Type B pancreatic cell (in vitro differentiated cells): ENCODE measurements around the gene METTL15. TPM values are rescaled to one million over a fixed set of nuclear protein-coding genes. Genes with fewer than 3 reads are reported as not detected.

ENCODE experiments used
- DNase-seq: peaks from one replicate; pipeline ENCODE4 v3.0.0; 2021; ENCODE audit warnings: mixed read lengths; ENCODE audit not compliant: unreplicated experiment; ENCODE audit errors: extremely low spot score
- H3K27ac Mint-ChIP-seq: 2 replicates; pipeline ENCODE4 v1.8.0; 2021; ENCODE audit warnings: mild to moderate bottlenecking, mixed read lengths
- H3K27me3 Mint-ChIP-seq: 2 replicates; pipeline ENCODE4 v1.8.0; 2021; ENCODE audit warnings: mixed read lengths
- H3K36me3 Mint-ChIP-seq: 2 replicates; pipeline ENCODE4 v1.8.0; 2021; ENCODE audit warnings: mixed read lengths
- H3K4me1 Mint-ChIP-seq: one replicate; pipeline ENCODE4 v1.8.0; 2021; ENCODE audit warnings: mixed read lengths; ENCODE audit not compliant: unreplicated experiment
- H3K4me3 Mint-ChIP-seq: 2 replicates; pipeline ENCODE4 v1.8.0; 2021; ENCODE audit warnings: mild to moderate bottlenecking, mixed read lengths
- H3K9me3 Mint-ChIP-seq: 2 replicates; pipeline ENCODE4 v1.8.0; 2021; ENCODE audit warnings: mixed read lengths
- CTCF ChIP-seq: fragments of 200-600 bp; sonication (generic); conservative IDR thresholded peaks from 2 replicates; pipeline ENCODE4 v1.5.0; 2021; ENCODE audit warnings: antibody characterized with exemption, mild to moderate bottlenecking
- total RNA-seq: library from RNA; stranded (reverse); gene quantifications from 2 replicates; pipeline ENCODE4 v1.2.1, GENCODE V29; 2021; ENCODE audit warnings: low replicate concordance

METTL15 gene
- total RNA-seq, 1 donor from 2014 or later: 13.4 TPM

GRCh38 chr11:28137366-28137765 is 29.2 kb downstream of the METTL15 start:
- H3K4me3 Mint-ChIP-seq: no peak overlapping the region
- no peak for TF ChIP-seq CTCF

GRCh38 chr11:28137832-28138231 is 29.6 kb downstream of the METTL15 start:
- H3K4me1 Mint-ChIP-seq: no peaks in the 10 kb centered on the region
- DNase-seq: no peak
- no peak overlapping the region for H3K27ac Mint-ChIP-seq
- peaks cover 40% of the 10 kb centered on the region for H3K36me3 Mint-ChIP-seq
- H3K27me3 Mint-ChIP-seq: no peaks in the 10 kb centered on the region
- H3K4me3 Mint-ChIP-seq: no peak overlapping the region
- peaks cover 10% of the 10 kb centered on the region for H3K9me3 Mint-ChIP-seq
- TF ChIP-seq CTCF: no peak

More at GRCh38 chr11:28137366-28137765, 29.2 kb downstream of the METTL15 start:
- Mint-ChIP-seq H3K9me3 (peaks cover 10% of the 10 kb centered on the region), H3K36me3 (peaks cover 40% of the 10 kb centered on the region), H3K4me1 (no peaks in the 10 kb centered on the region), H3K27me3 (no peaks in the 10 kb centered on the region), H3K27ac (no peak overlapping the region)
- DNase-seq: no peak

GRCh38 chr11:28139841-28140415 is 31.7 kb downstream of the METTL15 start:
- H3K36me3 Mint-ChIP-seq: peaks cover 30% of the 10 kb centered on the region
- H3K9me3 Mint-ChIP-seq: peaks cover 10% of the 10 kb centered on the region
- H3K4me1 Mint-ChIP-seq: no peaks in the 10 kb centered on the region
- no peaks in the 10 kb centered on the region for H3K27me3 Mint-ChIP-seq
- DNase-seq: no peak
- no peak for TF ChIP-seq CTCF
- no peak overlapping the region for H3K4me3 Mint-ChIP-seq
- no peak overlapping the region for H3K27ac Mint-ChIP-seq

- H3K27ac Mint-ChIP-seq: no peak overlapping the region
- no peak for TF ChIP-seq CTCF
- H3K4me1 Mint-ChIP-seq: no peaks in the 10 kb centered on the region
- peaks cover 8% of the 10 kb centered on the region for H3K9me3 Mint-ChIP-seq
- H3K4me3 Mint-ChIP-seq: no peak overlapping the region
- H3K36me3 Mint-ChIP-seq: peaks cover 25% of the 10 kb centered on the region
- no peak for DNase-seq
- H3K27me3 Mint-ChIP-seq: no peaks in the 10 kb centered on the region
Observed at GRCh38 chr11:28140689-28141455, 32.7 kb downstream of the METTL15 start.

- TF ChIP-seq CTCF: no peak
- Mint-ChIP-seq H3K36me3 (peaks cover 10% of the 10 kb centered on the region), H3K4me3 (no peak overlapping the region), H3K27me3 (no peaks in the 10 kb centered on the region), H3K9me3 (peaks cover 4% of the 10 kb centered on the region), H3K27ac (no peak overlapping the region), H3K4me1 (no peaks in the 10 kb centered on the region)
- DNase-seq: no peak
Observed at GRCh38 chr11:28142724-28143123, 34.5 kb downstream of the METTL15 start.
